GM12878 (cell line): ENCODE measurements around the gene NRG2. TPM values are rescaled to one million over a fixed set of nuclear protein-coding genes. Genes with fewer than 3 reads are reported as not detected.

Source experiments
- ATAC-seq: fragments of 200-7000 bp; cut with Tn5 transposase; 3 replicates; pipeline ENCODE4 v1.9.1; 2020; ENCODE audit warnings: mild to moderate bottlenecking, moderate library complexity
- BruUV-seq: library from RNA; stranded (reverse); fragments of 400-500 nt; replicated peaks from 2 replicates; lab custom pipeline; 2021; lab: Mats Ljungman, UMichigan
- CTCF ChIA-PET: fragments of 300-600 bp; sonication (Branson Sonifier 250); formaldehyde crosslinking; extraction: SDS; loops from one replicate; lab custom pipeline; 2021; ENCODE audit warnings: inconsistent platforms; lab: Yijun Ruan, JAX
- POLR2A ChIA-PET: fragments of 350-600 bp; formaldehyde crosslinking; extraction: SDS; loops from one replicate; lab custom pipeline; 2021; ENCODE audit warnings: inconsistent platforms; lab: Charles Lee
- RAD21 ChIA-PET: fragments of 300-600 bp; sonication (Branson Sonifier 250); formaldehyde crosslinking; loops from one replicate; lab custom pipeline; 2023; ENCODE audit warnings: antibody characterized with exemption; ENCODE audit not compliant: unreplicated experiment; lab: Charles Lee
- SMC1A ChIA-PET: fragments of 300-600 bp; sonication (Branson Sonifier 250); formaldehyde crosslinking; loops from one replicate; lab custom pipeline; 2023; ENCODE audit not compliant: unreplicated experiment, uncharacterized antibody; lab: Charles Lee
- DNase-seq: peaks from one replicate; pipeline ENCODE4 v3.0.0-alpha.2; 2011; ENCODE audit warnings: low read depth, low spot score
- FAIRE-seq: peaks from 3 replicates; lab custom pipeline; 2011; peaks lifted over from hg19 to GRCh38; lab: Jason Lieb, UNC
- H2AFZ ChIP-seq: 2 replicates; pipeline ENCODE4 v1.6.0; 2011; ENCODE audit warnings: low read depth, low read length, control low read depth; ENCODE audit not compliant: control insufficient read depth
- H3K27ac ChIP-seq: 2 replicates; pipeline ENCODE4 v1.5.1; 2011; ENCODE audit warnings: control low read depth; ENCODE audit not compliant: control insufficient read depth, insufficient read depth
- H3K27me3 ChIP-seq, 2 experiments: replicated peaks in 1 of 2; 2 replicates each; pipeline versions ENCODE4 v1.6.0 to v1.6.1; 2011; ENCODE audit warnings: low read length in 1 of 2; ENCODE audit not compliant: control insufficient read depth in 2 of 2, insufficient read depth in 2 of 2
- H3K36me3 ChIP-seq, 2 experiments: 2 replicates each; pipeline ENCODE4 v1.5.1; 2011; ENCODE audit warnings: low read length in 1 of 2; ENCODE audit not compliant: control insufficient read depth in 2 of 2, insufficient read depth in 2 of 2
- H3K4me1 ChIP-seq: 2 replicates; pipeline ENCODE4 v1.6.1; 2011; ENCODE audit warnings: mild to moderate bottlenecking, low read length, moderate library complexity, mixed read lengths; ENCODE audit not compliant: control insufficient read depth, insufficient read depth
- H3K4me2 ChIP-seq: 2 replicates; pipeline ENCODE4 v1.6.0; 2011; ENCODE audit warnings: control low read depth; ENCODE audit not compliant: control insufficient read depth, insufficient read depth
- H3K4me3 ChIP-seq: fragments of 200-600 bp; sonication (generic); 2 replicates; pipeline ENCODE4 v1.5.1; 2016
- H3K79me2 ChIP-seq: 2 replicates; pipeline ENCODE4 v1.6.0; 2011; ENCODE audit warnings: low read length; ENCODE audit not compliant: control insufficient read depth, insufficient read depth
- H3K9ac ChIP-seq: 2 replicates; pipeline ENCODE4 v1.8.0; 2011; ENCODE audit warnings: low read length, control low read depth, mixed read lengths; ENCODE audit not compliant: control insufficient read depth, insufficient read depth
- H3K9me3 ChIP-seq: replicated peaks from 3 replicates; pipeline ENCODE4 v1.5.1; 2011; ENCODE audit warnings: mild to moderate bottlenecking, low read length; ENCODE audit not compliant: control insufficient read depth, insufficient read depth
- H4K20me1 ChIP-seq: 2 replicates; pipeline ENCODE4 v1.6.0; 2011; ENCODE audit not compliant: control insufficient read depth, insufficient read depth
- EGR1 ChIP-seq, 2 experiments: IDR thresholded peaks; 1 replicate in 1 of 2; 2 replicates in 1 of 2; pipeline ENCODE4 v1.6.1; 2011 to 2012; ENCODE audit warnings: low read depth in 2 of 2, low read length in 2 of 2, borderline replicate concordance in 1 of 2, mild to moderate bottlenecking in 1 of 2, moderate library complexity in 1 of 2
- ELK1 ChIP-seq: IDR thresholded peaks from 2 replicates; pipeline ENCODE4 v1.6.1; 2012; ENCODE audit warnings: low read depth, low read length, improper control_type of control experiment
- EP300 ChIP-seq, 2 experiments: fragments of 150-350 bp in 1 of 2; IDR thresholded peaks; 2 replicates each; pipeline ENCODE4 v1.6.1; 2011 to 2012; ENCODE audit warnings: low read depth in 2 of 2, low read length in 2 of 2, borderline replicate concordance in 1 of 2, improper control_type of control experiment in 1 of 2, inconsistent platforms in 1 of 2; ENCODE audit not compliant: control insufficient read depth in 1 of 2
- IKZF1 ChIP-seq: fragments of 450-650 bp; conservative IDR thresholded peaks from 2 replicates; pipeline ENCODE4 v1.6.1; 2017; ENCODE audit warnings: antibody characterized with exemption, mild to moderate bottlenecking
- IRF4 ChIP-seq: IDR thresholded peaks from 2 replicates; pipeline ENCODE4 v1.6.1; 2011; ENCODE audit warnings: low read depth, low read length
- JUNB ChIP-seq: IDR thresholded peaks from 2 replicates; pipeline ENCODE4 v1.6.1; 2016; ENCODE audit warnings: antibody characterized with exemption, mild to moderate bottlenecking
- KDM1A ChIP-seq: fragments of 200-600 bp; sonication (generic); IDR thresholded peaks from 2 replicates; pipeline ENCODE4 v1.6.1; 2016; ENCODE audit warnings: borderline replicate concordance
- NFYA ChIP-seq: IDR thresholded peaks from 2 replicates; pipeline ENCODE4 v1.6.1; 2011; ENCODE audit warnings: low read depth, mild to moderate bottlenecking, low read length, improper control_type of control experiment, borderline replicate concordance
- NKRF ChIP-seq: fragments of 450-650 bp; conservative IDR thresholded peaks from 2 replicates; pipeline ENCODE4 v1.6.1; 2017; ENCODE audit warnings: mild to moderate bottlenecking, moderate library complexity
- NRF1 ChIP-seq: conservative IDR thresholded peaks from 2 replicates; pipeline ENCODE4 v1.6.1; 2011; ENCODE audit warnings: mild to moderate bottlenecking, low read depth, low read length, improper control_type of control experiment
- PAX8 ChIP-seq: fragments of 450-650 bp; IDR thresholded peaks from 2 replicates; pipeline ENCODE4 v1.6.1; 2017; ENCODE audit warnings: mild to moderate bottlenecking, moderate library complexity
- POLR2AphosphoS2 ChIP-seq: IDR thresholded peaks from 2 replicates; pipeline ENCODE4 v1.6.1; 2011; ENCODE audit warnings: low read depth, mild to moderate bottlenecking, low read length, improper control_type of control experiment, moderate library complexity
- SMAD1 ChIP-seq: fragments of 450-650 bp; IDR thresholded peaks from 2 replicates; pipeline ENCODE4 v1.6.1; 2018; ENCODE audit warnings: mild to moderate bottlenecking, low read depth; ENCODE audit not compliant: partially characterized antibody
- SMARCA5 ChIP-seq: fragments of 450-650 bp; IDR thresholded peaks from 2 replicates; pipeline ENCODE4 v1.6.1; 2017; ENCODE audit warnings: mild to moderate bottlenecking
- STAT1 ChIP-seq: fragments of 450-650 bp; conservative IDR thresholded peaks from 2 replicates; pipeline ENCODE4 v1.6.1; 2014; ENCODE audit warnings: antibody characterized with exemption, mild to moderate bottlenecking
- SUZ12 ChIP-seq: fragments of 200-600 bp; sonication (generic); IDR thresholded peaks from one replicate; pipeline ENCODE4 v1.6.1; 2018; ENCODE audit warnings: antibody characterized with exemption, mild to moderate bottlenecking; ENCODE audit not compliant: unreplicated experiment
- ZNF592 ChIP-seq: fragments of 450-650 bp; IDR thresholded peaks from 2 replicates; pipeline ENCODE4 v1.6.1; 2017; ENCODE audit warnings: mild to moderate bottlenecking, moderate library complexity
- WGBS: methylation state at CpG from one replicate; pipeline ENCODE4 v1.1.6; 2016; ENCODE audit warnings: low lambda C conversion rate; ENCODE audit not compliant: insufficient replicate concordance, insufficient coverage; ENCODE audit errors: missing lambda C conversion rate; 5-methylcytosine and 5-hydroxymethylcytosine counted together
- in situ Hi-C: fragments of 300-500 bp; cut with MboI; formaldehyde crosslinking; loops from 9 replicates; pipeline ENCODE4 v1.14.3; 2018; ENCODE audit warnings: mixed read lengths
- intact Hi-C: fragments of 100-400 bp; cut with micrococcal nuclease; formaldehyde crosslinking; loops from one replicate; pipeline ENCODE4 v1.14.2; 2022; ENCODE audit not compliant: unreplicated experiment
- polyA plus RNA-seq, 11 experiments: library from polyadenylated mRNA; depleted of rRNA in 4 of 11; unstranded in 6 of 11; stranded (reverse) in 5 of 11; fragments of >200 nt; fragmentation: Nextera tagmentation in 4 of 11; fragmentation: Illumina TruSeq in 1 of 11; extraction: Ambion mirVana in 4 of 11; extraction: Trizol in 1 of 11; gene quantifications; 1 replicate in 1 of 11; 2 replicates in 10 of 11; pipeline versions ENCODE4 v1.2.1 to v1.2.3, GENCODE V29; 2011 to 2016; ENCODE audit warnings: inconsistent platforms in 2 of 11, missing spikeins in 2 of 11, low read depth in 1 of 11
- total RNA-seq, 4 experiments: library from RNA; depleted of rRNA in 3 of 4; stranded (reverse); fragments of >200 nt in 3 of 4; fragmentation: Illumina TruSeq in 1 of 4; extraction: Trizol in 1 of 4; gene quantifications; 2 replicates each; pipeline versions ENCODE4 v1.2.1 to v1.2.3, GENCODE V29; 2013 to 2021

The NRG2 gene
- total and polyA plus RNA-seq, 10 of the 15 experiments (the other 5 are each of a cell fraction or from before 2014, with no cell fraction given), result 0.10 to 21.7 (median 9.6) TPM

DNA sequence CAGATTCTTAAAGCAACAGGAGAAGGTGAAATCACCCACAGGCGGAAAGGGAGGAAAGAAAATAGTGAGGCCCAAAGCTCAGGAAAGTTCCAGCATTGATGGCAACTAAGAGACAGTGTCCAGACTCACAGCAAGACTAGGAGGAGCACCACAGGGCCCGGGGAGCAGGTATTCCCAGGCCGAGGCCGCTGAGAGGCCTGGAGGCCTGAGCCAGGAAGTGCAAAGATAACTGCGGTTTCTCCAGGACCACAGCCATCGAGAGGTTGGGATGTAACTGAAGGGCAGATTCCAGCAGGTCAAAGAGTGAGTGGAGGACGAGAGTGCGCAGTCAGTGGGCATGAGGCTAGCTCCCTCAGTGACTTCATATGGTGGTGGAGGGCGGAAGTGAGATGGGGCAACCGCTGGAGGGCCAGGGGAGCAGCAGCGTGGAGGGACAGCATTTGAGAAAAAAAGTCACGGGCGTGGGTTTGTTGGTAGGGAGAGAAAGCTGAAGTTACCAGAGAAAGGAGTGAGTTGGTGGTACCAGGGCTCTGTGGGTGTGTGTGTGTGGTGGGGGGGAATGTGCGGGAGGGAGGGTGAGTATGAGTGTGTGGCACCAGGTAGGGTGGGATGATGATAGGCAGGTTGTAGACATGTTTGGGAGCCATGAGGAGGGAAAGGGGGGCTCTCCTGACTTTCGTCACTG lies 157.8 kb downstream of the NRG2 start:
- no TSS peak for BruUV-seq
- Histone ChIP-seq H3K79me2 (no peaks in the 10 kb centered on the region), H3K36me3 (peaks cover 2 to 5% of the 10 kb centered on the region in 2 experiments; a peak in 3 of 4 replicates), H3K27me3 (no peaks in the 10 kb centered on the region), H3K4me1 (peaks cover 4% of the 10 kb centered on the region; the same call in 1 of the 2 replicates), H3K9me3 (no peaks in the 10 kb centered on the region), H3K9ac (no peak overlapping the region), H3K4me2 (no peak overlapping the region), H3K27ac (no peak overlapping the region), H4K20me1 (no peaks in the 10 kb centered on the region), H2AFZ (no peak overlapping the region), H3K4me3 (no peak overlapping the region)
- ChIA-PET SMC1A (no interaction called here), CTCF (interaction anchor here (1.9 kb wide), 1 partner anchor 83 kb away, joined by 4 read pairs; no protein-coding TSS in a partner anchor), RAD21 (interaction anchor here (1.1 to 1.5 kb wide), 2 partner anchors 82 to 84 kb away, joined by 3 to 4 read pairs; no protein-coding TSS in a partner anchor), POLR2A (interaction anchor here (0.8 kb wide), 1 partner anchor 74 kb away, joined by 3 read pairs; no protein-coding TSS in a partner anchor)
- in situ Hi-C loops (no loop called here), intact Hi-C loops (no loop called here)
- no peak for FAIRE-seq
- ATAC-seq, result no peak
- TF ChIP-seq KDM1A, result no peak
- no peak for TF ChIP-seq PAX8
- TF ChIP-seq IRF4, result no peak
- TF ChIP-seq POLR2AphosphoS2, result no peak
- TF ChIP-seq SMARCA5, result no peak
- no peak for TF ChIP-seq SMAD1
- no peak for TF ChIP-seq ZNF592
- TF ChIP-seq NRF1, result no peak
- TF ChIP-seq NFYA, result no peak
- TF ChIP-seq SUZ12, result no peak
- TF ChIP-seq IKZF1, result no peak
- no peak for TF ChIP-seq JUNB
- no peak for TF ChIP-seq EP300 (IDR thresholded peaks at IDR 0.05; ENCODE audit: borderline replicate concordance in 1 of 2, control insufficient read depth in 1 of 2, low read depth in 2 of 2, low read length in 2 of 2)
- no peak for TF ChIP-seq NKRF
- no peak for TF ChIP-seq ELK1
- TF ChIP-seq EGR1 (IDR thresholded peaks at IDR 0.05; ENCODE audit: borderline replicate concordance in 1 of 2, low read depth in 2 of 2, low read length in 2 of 2), result no peak
- no peak for TF ChIP-seq STAT1
- DNase-seq, result no peak
- 83% methylated on average over 15 of the region's 15 CpGs for WGBS
